HepG2 (cell line): ENCODE measurements around the gene ZBED5. TPM values are rescaled to one million over a fixed set of nuclear protein-coding genes. Genes with fewer than 3 reads are reported as not detected.

Experiments
- BCL6 ChIP-seq: IDR thresholded peaks from 2 replicates; pipeline ENCODE4 v1.6.1; 2016; ENCODE audit warnings: missing genetic modification reagents, missing compliant biosample characterization
- CBX5 ChIP-seq: sonication (generic); formaldehyde crosslinking; IDR thresholded peaks from 2 replicates; pipeline ENCODE4 v1.4.0; 2020; ENCODE audit warnings: missing genetic modification reagents, borderline replicate concordance
- EHMT2 ChIP-seq: fragments of 200-600 bp; sonication (generic); IDR thresholded peaks from 2 replicates; pipeline ENCODE4 v1.7.0; 2017; ENCODE audit warnings: antibody characterized with exemption, low read depth, low read length, borderline replicate concordance
- EZH2 ChIP-seq: conservative IDR thresholded peaks from 2 replicates; pipeline ENCODE4 v1.6.1; 2012; ENCODE audit warnings: mild to moderate bottlenecking, low read depth, low read length, moderate library complexity
- FOXK2 ChIP-seq: fragments of 450-650 bp; IDR thresholded peaks from 2 replicates; pipeline ENCODE4 v1.6.1; 2016
- FOXO1 ChIP-seq: sonication (generic); formaldehyde crosslinking; IDR thresholded peaks from 2 replicates; pipeline ENCODE4 v1.4.0; 2020; ENCODE audit warnings: missing genetic modification reagents
- GZF1 ChIP-seq: sonication (generic); formaldehyde crosslinking; IDR thresholded peaks from 2 replicates; pipeline ENCODE4 v1.5.1; 2020; ENCODE audit warnings: mild to moderate bottlenecking, missing genetic modification reagents
- HNF4A ChIP-seq: sonication (generic); formaldehyde crosslinking; IDR thresholded peaks from 2 replicates; pipeline ENCODE4 v1.4.0; 2020; ENCODE audit warnings: missing genetic modification reagents
- NBN ChIP-seq: fragments of 450-650 bp; conservative IDR thresholded peaks from 2 replicates; pipeline ENCODE4 v1.6.1; 2017
- PRPF4 ChIP-seq: fragments of 200-400 bp; formaldehyde crosslinking; IDR thresholded peaks from 2 replicates; pipeline ENCODE4 v1.6.1; 2016; ENCODE audit warnings: low read length, low read depth; ENCODE audit not compliant: poor library complexity, severe bottlenecking
- SAFB2 ChIP-seq: sonication (generic); formaldehyde crosslinking; IDR thresholded peaks from 2 replicates; pipeline ENCODE4 v1.5.1; 2020; ENCODE audit warnings: missing genetic modification reagents, low read depth, mild to moderate bottlenecking, borderline replicate concordance
- WIZ ChIP-seq: sonication (generic); formaldehyde crosslinking; IDR thresholded peaks from 2 replicates; pipeline ENCODE4 v1.5.1; 2020; ENCODE audit warnings: mild to moderate bottlenecking, missing genetic modification reagents
- ZBTB1 ChIP-seq: sonication (generic); formaldehyde crosslinking; IDR thresholded peaks from 2 replicates; pipeline ENCODE4 v1.4.0; 2020; ENCODE audit warnings: missing genetic modification reagents, borderline replicate concordance
- ZNF17 ChIP-seq: sonication (generic); formaldehyde crosslinking; IDR thresholded peaks from 2 replicates; pipeline ENCODE4 v1.5.0; 2020; ENCODE audit warnings: mild to moderate bottlenecking, missing genetic modification reagents
- ZNF788 ChIP-seq: sonication (generic); formaldehyde crosslinking; IDR thresholded peaks from 2 replicates; pipeline ENCODE4 v1.5.0; 2020; ENCODE audit warnings: mild to moderate bottlenecking, missing genetic modification reagents, borderline replicate concordance
- ZSCAN21 ChIP-seq: sonication (generic); formaldehyde crosslinking; IDR thresholded peaks from 2 replicates; pipeline ENCODE4 v1.8.0; 2022; ENCODE audit warnings: mild to moderate bottlenecking, missing genetic modification reagents, moderate library complexity, borderline replicate concordance
- ZSCAN31 ChIP-seq: sonication (generic); formaldehyde crosslinking; IDR thresholded peaks from 2 replicates; pipeline ENCODE4 v1.5.0; 2020; ENCODE audit warnings: low read depth, mild to moderate bottlenecking, missing genetic modification reagents
- polyA plus RNA-seq, 8 experiments: library from polyadenylated mRNA; depleted of rRNA in 3 of 8; stranded (reverse) in 7 of 8; unstranded in 1 of 8; fragments of >200 nt; fragmentation: Illumina TruSeq in 4 of 8; extraction: Trizol in 4 of 8; gene quantifications; 2 replicates each; pipeline versions ENCODE4 v1.2.1 to v1.2.3, GENCODE V29; 2011 to 2016; ENCODE audit warnings: low read depth in 4 of 8, missing spikeins in 1 of 8, mixed read lengths in 1 of 8; ENCODE audit not compliant: insufficient read depth in 1 of 8
- total RNA-seq, 5 experiments: library from RNA; depleted of rRNA; stranded (reverse); fragments of >200 nt; fragmentation: Illumina TruSeq; extraction: Trizol; gene quantifications; 2 replicates each; pipeline ENCODE4 v1.2.3, GENCODE V29; 2016; ENCODE audit warnings: low read depth in 1 of 5
- TF ChIP-seq, protein P1 (sequence below): sonication (generic); formaldehyde crosslinking; conservative IDR thresholded peaks from 2 replicates; pipeline ENCODE4 v1.8.0; 2022; ENCODE audit warnings: mild to moderate bottlenecking, moderate library complexity, missing genetic modification reagents
- TF ChIP-seq, protein P2 (sequence below): IDR thresholded peaks from 2 replicates; pipeline ENCODE4 v1.6.1; 2018; ENCODE audit warnings: missing genetic modification reagents
- TF ChIP-seq, protein P3 (sequence below): sonication (generic); formaldehyde crosslinking; IDR thresholded peaks from 2 replicates; pipeline ENCODE4 v1.9.0; 2021; ENCODE audit warnings: mild to moderate bottlenecking, missing genetic modification reagents

The ZBED5 gene
- total and polyA plus RNA-seq, 2 of the 13 experiments (the other 11 are each of a cell fraction or from before 2014, with no cell fraction given) = 18.2 to 38.6 TPM

DNA sequence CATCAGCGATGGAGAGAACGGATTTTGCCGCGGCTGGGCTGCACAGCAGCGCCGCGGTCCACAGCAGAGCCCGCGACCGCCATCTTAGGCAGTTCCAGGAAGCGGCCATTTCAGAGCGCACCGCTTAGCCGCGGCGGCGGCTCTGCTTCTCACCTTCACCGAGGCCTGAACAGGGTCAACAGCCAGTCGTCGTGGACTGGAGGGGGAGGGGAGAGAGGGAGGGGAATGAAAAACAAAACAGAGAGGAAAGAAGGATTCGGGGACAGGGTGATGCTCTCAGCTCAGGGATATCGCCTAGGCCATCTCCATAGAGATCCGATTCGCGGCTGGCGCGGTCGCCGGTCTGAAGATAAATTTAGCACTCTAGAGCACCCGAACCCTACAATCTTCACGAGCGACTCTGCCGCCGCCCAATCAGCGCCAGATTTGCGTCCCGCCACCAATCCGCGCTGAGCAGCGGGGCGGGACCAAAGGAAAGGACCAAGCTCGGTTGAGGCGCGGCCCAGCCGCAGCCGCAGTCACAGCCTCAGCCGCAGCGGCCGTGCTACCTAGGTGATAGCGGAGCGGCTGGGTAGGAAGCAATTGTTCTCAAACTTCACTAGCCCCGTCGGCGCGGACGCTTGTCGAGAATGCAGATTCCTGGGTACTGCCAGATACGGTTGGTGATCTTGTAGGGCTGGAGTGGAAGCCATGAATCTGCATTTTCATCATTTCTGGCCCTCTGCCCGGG lies at the start of gene ZBED5 (continued):
- TF ChIP-seq FOXO1 (peak; percentile 21; the same call in 1 of the 2 replicates), ZSCAN31 (CRISPR knock-in tag) (no peak), ZNF788 (peak; percentile 74), FOXK2 (no peak), GZF1 (CRISPR knock-in tag) (no peak), EZH2 (no peak), ZNF17 (CRISPR knock-in tag) (no peak), ZBTB1 (CRISPR knock-in tag) (no peak), SAFB2 (CRISPR knock-in tag) (no peak; the same call in 1 of the 2 replicates), NBN (no peak), CBX5 (no peak), PRPF4 (no peak), BCL6 (CRISPR knock-in tag) (no peak), HNF4A (no peak; the same call in 1 of the 2 replicates), WIZ (CRISPR knock-in tag) (no peak), ZSCAN21 (CRISPR knock-in tag) (no peak), EHMT2 (no peak)
- TF ChIP-seq, protein P1, sequence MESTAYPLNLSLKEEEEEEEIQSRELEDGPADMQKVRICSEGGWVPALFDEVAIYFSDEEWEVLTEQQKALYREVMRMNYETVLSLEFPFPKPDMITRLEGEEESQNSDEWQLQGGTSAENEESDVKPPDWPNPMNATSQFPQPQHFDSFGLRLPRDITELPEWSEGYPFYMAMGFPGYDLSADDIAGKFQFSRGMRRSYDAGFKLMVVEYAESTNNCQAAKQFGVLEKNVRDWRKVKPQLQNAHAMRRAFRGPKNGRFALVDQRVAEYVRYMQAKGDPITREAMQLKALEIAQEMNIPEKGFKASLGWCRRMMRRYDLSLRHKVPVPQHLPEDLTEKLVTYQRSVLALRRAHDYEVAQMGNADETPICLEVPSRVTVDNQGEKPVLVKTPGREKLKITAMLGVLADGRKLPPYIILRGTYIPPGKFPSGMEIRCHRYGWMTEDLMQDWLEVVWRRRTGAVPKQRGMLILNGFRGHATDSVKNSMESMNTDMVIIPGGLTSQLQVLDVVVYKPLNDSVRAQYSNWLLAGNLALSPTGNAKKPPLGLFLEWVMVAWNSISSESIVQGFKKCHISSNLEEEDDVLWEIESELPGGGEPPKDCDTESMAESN (CRISPR knock-in tag) = no peak; the same call in 1 of the 2 replicates
- TF ChIP-seq, protein P2, sequence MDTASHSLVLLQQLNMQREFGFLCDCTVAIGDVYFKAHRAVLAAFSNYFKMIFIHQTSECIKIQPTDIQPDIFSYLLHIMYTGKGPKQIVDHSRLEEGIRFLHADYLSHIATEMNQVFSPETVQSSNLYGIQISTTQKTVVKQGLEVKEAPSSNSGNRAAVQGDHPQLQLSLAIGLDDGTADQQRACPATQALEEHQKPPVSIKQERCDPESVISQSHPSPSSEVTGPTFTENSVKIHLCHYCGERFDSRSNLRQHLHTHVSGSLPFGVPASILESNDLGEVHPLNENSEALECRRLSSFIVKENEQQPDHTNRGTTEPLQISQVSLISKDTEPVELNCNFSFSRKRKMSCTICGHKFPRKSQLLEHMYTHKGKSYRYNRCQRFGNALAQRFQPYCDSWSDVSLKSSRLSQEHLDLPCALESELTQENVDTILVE (CRISPR knock-in tag) = no peak; the same call in 1 of the 2 replicates
- TF ChIP-seq, protein P3, sequence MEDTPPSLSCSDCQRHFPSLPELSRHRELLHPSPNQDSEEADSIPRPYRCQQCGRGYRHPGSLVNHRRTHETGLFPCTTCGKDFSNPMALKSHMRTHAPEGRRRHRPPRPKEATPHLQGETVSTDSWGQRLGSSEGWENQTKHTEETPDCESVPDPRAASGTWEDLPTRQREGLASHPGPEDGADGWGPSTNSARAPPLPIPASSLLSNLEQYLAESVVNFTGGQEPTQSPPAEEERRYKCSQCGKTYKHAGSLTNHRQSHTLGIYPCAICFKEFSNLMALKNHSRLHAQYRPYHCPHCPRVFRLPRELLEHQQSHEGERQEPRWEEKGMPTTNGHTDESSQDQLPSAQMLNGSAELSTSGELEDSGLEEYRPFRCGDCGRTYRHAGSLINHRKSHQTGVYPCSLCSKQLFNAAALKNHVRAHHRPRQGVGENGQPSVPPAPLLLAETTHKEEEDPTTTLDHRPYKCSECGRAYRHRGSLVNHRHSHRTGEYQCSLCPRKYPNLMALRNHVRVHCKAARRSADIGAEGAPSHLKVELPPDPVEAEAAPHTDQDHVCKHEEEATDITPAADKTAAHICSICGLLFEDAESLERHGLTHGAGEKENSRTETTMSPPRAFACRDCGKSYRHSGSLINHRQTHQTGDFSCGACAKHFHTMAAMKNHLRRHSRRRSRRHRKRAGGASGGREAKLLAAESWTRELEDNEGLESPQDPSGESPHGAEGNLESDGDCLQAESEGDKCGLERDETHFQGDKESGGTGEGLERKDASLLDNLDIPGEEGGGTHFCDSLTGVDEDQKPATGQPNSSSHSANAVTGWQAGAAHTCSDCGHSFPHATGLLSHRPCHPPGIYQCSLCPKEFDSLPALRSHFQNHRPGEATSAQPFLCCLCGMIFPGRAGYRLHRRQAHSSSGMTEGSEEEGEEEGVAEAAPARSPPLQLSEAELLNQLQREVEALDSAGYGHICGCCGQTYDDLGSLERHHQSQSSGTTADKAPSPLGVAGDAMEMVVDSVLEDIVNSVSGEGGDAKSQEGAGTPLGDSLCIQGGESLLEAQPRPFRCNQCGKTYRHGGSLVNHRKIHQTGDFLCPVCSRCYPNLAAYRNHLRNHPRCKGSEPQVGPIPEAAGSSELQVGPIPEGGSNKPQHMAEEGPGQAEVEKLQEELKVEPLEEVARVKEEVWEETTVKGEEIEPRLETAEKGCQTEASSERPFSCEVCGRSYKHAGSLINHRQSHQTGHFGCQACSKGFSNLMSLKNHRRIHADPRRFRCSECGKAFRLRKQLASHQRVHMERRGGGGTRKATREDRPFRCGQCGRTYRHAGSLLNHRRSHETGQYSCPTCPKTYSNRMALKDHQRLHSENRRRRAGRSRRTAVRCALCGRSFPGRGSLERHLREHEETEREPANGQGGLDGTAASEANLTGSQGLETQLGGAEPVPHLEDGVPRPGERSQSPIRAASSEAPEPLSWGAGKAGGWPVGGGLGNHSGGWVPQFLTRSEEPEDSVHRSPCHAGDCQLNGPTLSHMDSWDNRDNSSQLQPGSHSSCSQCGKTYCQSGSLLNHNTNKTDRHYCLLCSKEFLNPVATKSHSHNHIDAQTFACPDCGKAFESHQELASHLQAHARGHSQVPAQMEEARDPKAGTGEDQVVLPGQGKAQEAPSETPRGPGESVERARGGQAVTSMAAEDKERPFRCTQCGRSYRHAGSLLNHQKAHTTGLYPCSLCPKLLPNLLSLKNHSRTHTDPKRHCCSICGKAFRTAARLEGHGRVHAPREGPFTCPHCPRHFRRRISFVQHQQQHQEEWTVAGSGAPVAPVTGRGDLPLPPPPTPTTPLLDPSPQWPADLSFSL = no peak
